ENCODE data around the gene ZNF563. TPM values are rescaled to one million over a fixed set of nuclear protein-coding genes. Genes with fewer than 3 reads are reported as not detected.
A peak's percentile ranks its signal among the peaks of the same experiment; 100 is the strongest.

Gene ZNF563
- total and polyA plus RNA-seq, 7 donors: 0.84 to 7.6 (median 1.6) TPM

DNA sequence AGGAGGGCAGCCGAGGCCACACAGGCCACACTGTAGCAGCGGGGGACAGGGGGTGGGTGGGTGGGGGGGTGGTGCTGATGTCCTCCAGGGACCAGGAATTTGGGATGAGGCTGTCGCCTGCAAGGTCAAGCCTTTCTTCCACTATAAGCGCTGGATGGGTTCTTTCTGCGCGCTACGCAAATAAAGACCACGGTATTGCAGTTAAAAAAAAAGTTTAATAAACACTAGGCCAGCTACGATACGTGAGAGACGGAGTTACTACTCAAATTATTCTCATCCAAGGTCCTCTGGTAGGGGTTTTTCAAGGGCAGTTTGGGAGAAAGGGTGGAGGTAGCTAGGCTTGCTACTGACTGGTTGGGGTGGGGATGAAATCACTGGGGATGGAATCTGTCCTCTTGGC, 38.2 kb downstream of the ZNF563 start:
- peak overlapping the region; percentile 100 for H3K4me3 ChIP-seq
- whole genome bisulfite sequencing, 3 donors: 41 to 55% (median 44%) methylated on average over 11 of the region's 11 CpGs
- H3K27ac ChIP-seq: peak overlapping the region; percentile 98
- H3K4me1 ChIP-seq: peaks cover 14% of the 10 kb centered on the region
- DNase-seq: no peak
- peak in 1 of 4 donors; percentile 39 for ATAC-seq
- H3K27me3 ChIP-seq (ENCODE audit: insufficient read depth in 3 of 3, low read length in 2 of 3): no peaks in the 10 kb centered on the region
- H3K36me3 ChIP-seq (ENCODE audit: insufficient read depth in 1 of 2, low read depth in 1 of 2): no peaks in the 10 kb centered on the region
- intact Hi-C loops (cut with DNase I): loop anchor here (2.0 to 10.0 kb wide), 3 partner anchors 36 to 330 kb away; partner anchors contain the start of genes ZNF563 (in 1 of the 2) and ZNF763 (in 1 of the 2)
- no peaks in the 10 kb centered on the region for H3K9me3 ChIP-seq
- TF ChIP-seq, protein P1, sequence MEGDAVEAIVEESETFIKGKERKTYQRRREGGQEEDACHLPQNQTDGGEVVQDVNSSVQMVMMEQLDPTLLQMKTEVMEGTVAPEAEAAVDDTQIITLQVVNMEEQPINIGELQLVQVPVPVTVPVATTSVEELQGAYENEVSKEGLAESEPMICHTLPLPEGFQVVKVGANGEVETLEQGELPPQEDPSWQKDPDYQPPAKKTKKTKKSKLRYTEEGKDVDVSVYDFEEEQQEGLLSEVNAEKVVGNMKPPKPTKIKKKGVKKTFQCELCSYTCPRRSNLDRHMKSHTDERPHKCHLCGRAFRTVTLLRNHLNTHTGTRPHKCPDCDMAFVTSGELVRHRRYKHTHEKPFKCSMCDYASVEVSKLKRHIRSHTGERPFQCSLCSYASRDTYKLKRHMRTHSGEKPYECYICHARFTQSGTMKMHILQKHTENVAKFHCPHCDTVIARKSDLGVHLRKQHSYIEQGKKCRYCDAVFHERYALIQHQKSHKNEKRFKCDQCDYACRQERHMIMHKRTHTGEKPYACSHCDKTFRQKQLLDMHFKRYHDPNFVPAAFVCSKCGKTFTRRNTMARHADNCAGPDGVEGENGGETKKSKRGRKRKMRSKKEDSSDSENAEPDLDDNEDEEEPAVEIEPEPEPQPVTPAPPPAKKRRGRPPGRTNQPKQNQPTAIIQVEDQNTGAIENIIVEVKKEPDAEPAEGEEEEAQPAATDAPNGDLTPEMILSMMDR (IDR thresholded peaks at IDR 0.05): no peak

GRCh38 chr19:12294249-12295158, 38.9 kb downstream of the ZNF563 start, which contains the start of gene ZNF44:
Gene ZNF44, minus strand, starts transcription at chr19:12294883. Its CDS starts 189 bp downstream, at chr19:12294694.
- DNase-seq: peak; percentile 98
- Histone ChIP-seq H3K9me3 (no peaks in the 10 kb centered on the region), H3K4me3 (peak within 1 kb of the TSS; percentile 100), H3K36me3 (ENCODE audit: insufficient read depth in 1 of 2, low read depth in 1 of 2) (no peaks in the 10 kb centered on the region), H3K27me3 (ENCODE audit: insufficient read depth in 3 of 3, low read length in 2 of 3) (no peaks in the 10 kb centered on the region), H3K27ac (peak within 1 kb of the TSS; percentile 98), H3K4me1 (peaks cover 18% of the 10 kb centered on the region)
- intact Hi-C loops (cut with DNase I): loop anchor here (2.0 to 10.0 kb wide), 3 partner anchors 36 to 330 kb away; partner anchors contain the start of genes ZNF563 (in 1 of the 2) and ZNF763 (in 1 of the 2)
- 0 to 1% (median 0%) methylated on average over 50 to 66 of the region's 66 CpGs for WGBS, 3 donors
- peak; percentile 98 to 99 (median 99) for ATAC-seq
- TF ChIP-seq, protein P1 (IDR thresholded peaks at IDR 0.05): no peak

DNA sequence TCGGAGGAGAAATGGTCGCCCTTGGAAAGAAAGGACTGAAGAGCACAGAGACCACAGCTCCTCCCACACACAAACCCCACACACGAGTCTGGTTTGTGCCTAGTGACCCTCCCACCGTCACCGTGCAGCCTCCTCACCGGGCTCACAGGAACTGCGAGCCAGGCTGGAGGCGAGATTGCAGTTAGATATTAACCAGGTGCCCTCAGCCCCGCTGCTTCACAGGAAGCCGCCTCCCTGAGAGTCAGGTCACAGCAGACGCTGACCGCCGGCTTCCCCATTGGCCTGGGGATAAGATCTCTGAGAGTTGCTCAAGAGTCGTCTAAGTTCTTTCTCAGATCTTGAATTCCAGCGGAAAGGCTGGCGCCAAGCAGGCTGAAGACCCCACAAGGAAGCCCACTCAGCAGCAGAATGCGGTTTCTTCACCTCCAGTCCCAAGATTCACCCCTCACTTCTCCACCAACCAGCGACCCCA, 39.6 kb downstream of the ZNF563 start:
- TF ChIP-seq, protein P1 (IDR thresholded peaks at IDR 0.05): no peak
- WGBS, 3 donors: 0 to 1% (median 0%) methylated on average over 18 of the region's 18 CpGs

GRCh38 chr19:12289790-12290065, 43.7 kb downstream of the ZNF563 start:
- H3K27me3 ChIP-seq (ENCODE audit: insufficient read depth in 3 of 3, low read length in 2 of 3): no peaks in the 10 kb centered on the region
- DNase-seq (no peak), ATAC-seq (no peak)
- H3K4me3 ChIP-seq: no peak overlapping the region
- 96 to 99% (median 97%) methylated on average over 7 of the region's 7 CpGs for WGBS, 3 donors
- no peaks in the 10 kb centered on the region for H3K36me3 ChIP-seq (ENCODE audit: insufficient read depth in 1 of 2, low read depth in 1 of 2)
- no peaks in the 10 kb centered on the region for H3K9me3 ChIP-seq
- H3K27ac ChIP-seq: peak overlapping the region; percentile 39
- intact Hi-C loops (cut with DNase I): loop anchor here in 1 of 2 donors (10.0 kb wide), 1 partner anchor 325 kb away; the partner anchor contains the start of gene ZNF763
- peaks cover 25% of the 10 kb centered on the region for H3K4me1 ChIP-seq
- TF ChIP-seq, protein P1 (IDR thresholded peaks at IDR 0.05): no peak

More for the DNA sequence above, 39.6 kb downstream of the ZNF563 start:
- H3K27ac ChIP-seq: peak overlapping the region; percentile 98
- no peaks in the 10 kb centered on the region for H3K27me3 ChIP-seq (ENCODE audit: insufficient read depth in 3 of 3, low read length in 2 of 3)
- no peaks in the 10 kb centered on the region for H3K36me3 ChIP-seq (ENCODE audit: insufficient read depth in 1 of 2, low read depth in 1 of 2)
- ATAC-seq (peak; percentile 59 to 76 (median 69)), DNase-seq (peak; percentile 66 to 77)
- peak overlapping the region; percentile 100 for H3K4me3 ChIP-seq
- intact Hi-C loops (cut with DNase I): loop anchor here (2.0 to 10.0 kb wide), 3 partner anchors 37 to 329 kb away; partner anchors contain the start of genes ZNF563 (in 1 of the 2) and ZNF763 (in 1 of the 2)
- no peaks in the 10 kb centered on the region for H3K9me3 ChIP-seq
- H3K4me1 ChIP-seq: peaks cover 23% of the 10 kb centered on the region

Measured in psoas muscle (tissue), 8 donors.